ENCODE results near the gene STARD13.

Gene STARD13

GRCh38 chr13:33111414-33112110, 174.0 kb downstream of the STARD13 start:
- TF ChIP-seq CTCF (IDR thresholded peaks at IDR 0.05) (no peak), ZFX (IDR thresholded peaks at IDR 0.05; ENCODE audit: borderline replicate concordance) (no peak)

GRCh38 chr13:33110713-33111413, 174.7 kb downstream of the STARD13 start:
- H3K27ac ChIP-seq, result no peak overlapping the region

More at GRCh38 chr13:33111414-33112110, 174.0 kb downstream of the STARD13 start:
- no peak overlapping the region for H3K27ac ChIP-seq

GRCh38 chr13:33110386-33110712, 175.2 kb downstream of the STARD13 start:
- H3K27ac ChIP-seq, result no peak overlapping the region
- TF ChIP-seq CTCF (IDR thresholded peaks at IDR 0.05) (no peak), ZFX (IDR thresholded peaks at IDR 0.05; ENCODE audit: borderline replicate concordance) (no peak)

More at GRCh38 chr13:33110713-33111413, 174.7 kb downstream of the STARD13 start:
- TF ChIP-seq CTCF (IDR thresholded peaks at IDR 0.05) (no peak), ZFX (IDR thresholded peaks at IDR 0.05; ENCODE audit: borderline replicate concordance) (no peak)

- no peak for TF ChIP-seq ZFX (IDR thresholded peaks at IDR 0.05; ENCODE audit: borderline replicate concordance)
- TF ChIP-seq CTCF (IDR thresholded peaks at IDR 0.05), result peak; percentile 34
- H3K27ac ChIP-seq, result no peak overlapping the region
Observed at GRCh38 chr13:33109801-33110200, 175.8 kb downstream of the STARD13 start.

GRCh38 chr13:33109271-33109697, 176.3 kb downstream of the STARD13 start:
- TF ChIP-seq CTCF (IDR thresholded peaks at IDR 0.05) (no peak), ZFX (IDR thresholded peaks at IDR 0.05; ENCODE audit: borderline replicate concordance) (no peak)
- no peak overlapping the region for H3K27ac ChIP-seq

GRCh38 chr13:33108620-33109019, 176.9 kb downstream of the STARD13 start:
- no peak for TF ChIP-seq ZFX (IDR thresholded peaks at IDR 0.05; ENCODE audit: borderline replicate concordance)
- TF ChIP-seq CTCF (IDR thresholded peaks at IDR 0.05), result no peak
- no peak overlapping the region for H3K27ac ChIP-seq

GRCh38 chr13:33107361-33107760, 178.2 kb downstream of the STARD13 start:
- TF ChIP-seq CTCF (IDR thresholded peaks at IDR 0.05) (no peak), ZFX (IDR thresholded peaks at IDR 0.05; ENCODE audit: borderline replicate concordance) (no peak)
- H3K27ac ChIP-seq, result no peak overlapping the region
